Measurements from ENCODE around the gene NEK6. TPM values are rescaled to one million over a fixed set of nuclear protein-coding genes. Genes with fewer than 3 reads are reported as not detected.

NEK6 gene
- total RNA-seq, 1 experiment from 2014 or later: 66.6 TPM

DNA sequence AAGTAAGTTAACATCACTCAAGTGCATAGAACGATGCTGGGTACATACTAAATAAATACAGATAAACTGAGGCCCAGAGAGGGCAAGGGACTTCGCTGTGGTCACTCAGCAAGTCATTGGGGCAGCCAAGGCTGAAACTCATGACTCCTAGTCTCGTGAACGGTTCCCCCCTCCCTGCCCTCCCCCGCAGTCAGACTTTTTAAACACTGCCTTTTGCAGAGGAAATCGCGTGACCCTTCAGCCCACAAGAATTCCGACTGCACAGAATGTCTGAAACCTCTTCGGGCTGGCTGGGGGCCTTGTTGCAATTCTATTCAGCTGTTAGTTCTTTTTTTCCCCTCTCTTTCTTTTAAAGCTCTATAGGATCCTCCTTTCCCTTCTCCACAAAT, 28.1 kb downstream of the NEK6 start:
- BruUV-seq (replicated peaks): no TSS peak
- H3K4me1 Mint-ChIP-seq (ENCODE audit: low read depth, unreplicated experiment): peaks cover 8% of the 10 kb centered on the region
- DNase-seq: no peak
- H3K4me3 ChIP-seq (ENCODE audit: low read depth, low read length): no peak overlapping the region
- H3K4me3 Mint-ChIP-seq (ENCODE audit: unreplicated experiment): no peak overlapping the region
- H3K36me3 ChIP-seq (ENCODE audit: control insufficient read depth, insufficient read depth, low read length): peaks cover 1% of the 10 kb centered on the region; the same call in 1 of the 2 replicates
- POLR2A ChIA-PET: no interaction called here
- H3K27me3 ChIP-seq (replicated peaks; ENCODE audit: control insufficient read depth, insufficient read depth, low read length): no peaks in the 10 kb centered on the region
- H3K9me3 ChIP-seq: no peaks in the 10 kb centered on the region
- H3K27me3 Mint-ChIP-seq (ENCODE audit: insufficient read depth, unreplicated experiment): no peaks in the 10 kb centered on the region
- H3K9me3 Mint-ChIP-seq (ENCODE audit: unreplicated experiment): no peaks in the 10 kb centered on the region
- H3K36me3 Mint-ChIP-seq (ENCODE audit: insufficient read depth, unreplicated experiment): peaks cover 17% of the 10 kb centered on the region
- CTCF ChIA-PET: interaction anchor here (0.7 kb wide), 1 partner anchor 251 kb away, joined by 8 read pairs; no protein-coding TSS in a partner anchor
- TF ChIP-seq, protein P1, sequence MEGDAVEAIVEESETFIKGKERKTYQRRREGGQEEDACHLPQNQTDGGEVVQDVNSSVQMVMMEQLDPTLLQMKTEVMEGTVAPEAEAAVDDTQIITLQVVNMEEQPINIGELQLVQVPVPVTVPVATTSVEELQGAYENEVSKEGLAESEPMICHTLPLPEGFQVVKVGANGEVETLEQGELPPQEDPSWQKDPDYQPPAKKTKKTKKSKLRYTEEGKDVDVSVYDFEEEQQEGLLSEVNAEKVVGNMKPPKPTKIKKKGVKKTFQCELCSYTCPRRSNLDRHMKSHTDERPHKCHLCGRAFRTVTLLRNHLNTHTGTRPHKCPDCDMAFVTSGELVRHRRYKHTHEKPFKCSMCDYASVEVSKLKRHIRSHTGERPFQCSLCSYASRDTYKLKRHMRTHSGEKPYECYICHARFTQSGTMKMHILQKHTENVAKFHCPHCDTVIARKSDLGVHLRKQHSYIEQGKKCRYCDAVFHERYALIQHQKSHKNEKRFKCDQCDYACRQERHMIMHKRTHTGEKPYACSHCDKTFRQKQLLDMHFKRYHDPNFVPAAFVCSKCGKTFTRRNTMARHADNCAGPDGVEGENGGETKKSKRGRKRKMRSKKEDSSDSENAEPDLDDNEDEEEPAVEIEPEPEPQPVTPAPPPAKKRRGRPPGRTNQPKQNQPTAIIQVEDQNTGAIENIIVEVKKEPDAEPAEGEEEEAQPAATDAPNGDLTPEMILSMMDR (IDR thresholded peaks at IDR 0.05; ENCODE audit: insufficient read depth in 1 of 2, low read depth in 1 of 2, low read length in 1 of 2, severe bottlenecking in 1 of 2, unreplicated experiment in 1 of 2): no peak
- H3K4me1 ChIP-seq: peaks cover 12% of the 10 kb centered on the region; the same call in 1 of the 2 replicates
- intact Hi-C loops (cut with micrococcal nuclease; ENCODE audit: unreplicated experiment): no loop called here
- H3K27ac Mint-ChIP-seq (ENCODE audit: unreplicated experiment): no peak overlapping the region

DNA sequence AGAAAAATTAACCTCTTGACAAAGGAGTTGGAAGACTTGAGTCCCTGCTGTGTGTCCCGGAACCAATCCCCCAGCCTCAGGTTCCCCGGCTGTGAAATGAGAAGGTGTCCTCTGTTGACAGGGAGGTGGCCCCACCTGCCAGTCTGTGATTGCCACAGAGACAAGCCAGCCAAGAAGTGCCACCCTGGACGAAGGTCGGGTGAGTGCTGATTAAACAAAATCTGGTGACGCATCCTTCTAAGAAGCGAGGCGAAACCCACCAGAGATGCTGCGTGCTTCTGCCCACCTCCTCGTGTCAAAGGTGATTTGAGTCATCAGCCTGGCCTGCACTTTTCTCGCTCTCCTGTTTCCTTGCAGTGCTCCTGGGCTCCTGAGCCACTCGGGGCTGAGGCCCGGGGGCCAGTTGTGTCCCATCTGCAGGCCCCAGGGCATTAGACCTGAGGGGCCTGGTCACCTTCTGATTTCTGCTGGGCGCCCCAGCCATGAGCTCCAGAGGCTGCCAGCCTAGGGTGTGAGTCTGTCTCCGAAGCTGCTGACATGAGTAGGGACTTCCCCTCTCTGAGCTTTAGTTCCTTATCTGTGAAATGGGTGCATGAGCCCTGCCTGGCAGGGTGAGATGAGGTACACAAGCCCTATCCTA, 28.7 kb downstream of the NEK6 start:
- TF ChIP-seq, protein P1 (IDR thresholded peaks at IDR 0.05; ENCODE audit: insufficient read depth in 1 of 2, low read depth in 1 of 2, low read length in 1 of 2, severe bottlenecking in 1 of 2, unreplicated experiment in 1 of 2): no peak
- H3K27ac Mint-ChIP-seq (ENCODE audit: unreplicated experiment): peak overlapping the region; percentile 42
- peaks cover 8% of the 10 kb centered on the region for H3K4me1 Mint-ChIP-seq (ENCODE audit: low read depth, unreplicated experiment)
- CTCF ChIA-PET: interaction anchor here (0.7 kb wide), 1 partner anchor 250 kb away, joined by 8 read pairs; no protein-coding TSS in a partner anchor
- BruUV-seq (replicated peaks): no TSS peak
- H3K36me3 ChIP-seq (ENCODE audit: control insufficient read depth, insufficient read depth, low read length): peaks cover 1% of the 10 kb centered on the region; the same call in 1 of the 2 replicates
- H3K9me3 Mint-ChIP-seq (ENCODE audit: unreplicated experiment): no peaks in the 10 kb centered on the region
- H3K27me3 ChIP-seq (replicated peaks; ENCODE audit: control insufficient read depth, insufficient read depth, low read length): no peaks in the 10 kb centered on the region
- peaks cover 12% of the 10 kb centered on the region; the same call in 1 of the 2 replicates for H3K4me1 ChIP-seq
- intact Hi-C loops (cut with micrococcal nuclease; ENCODE audit: unreplicated experiment): no loop called here
- no peak overlapping the region for H3K4me3 ChIP-seq (ENCODE audit: low read depth, low read length)
- H3K36me3 Mint-ChIP-seq (ENCODE audit: insufficient read depth, unreplicated experiment): peaks cover 17% of the 10 kb centered on the region
- H3K27me3 Mint-ChIP-seq (ENCODE audit: insufficient read depth, unreplicated experiment): no peaks in the 10 kb centered on the region
- DNase-seq: no peak
- H3K9me3 ChIP-seq: no peaks in the 10 kb centered on the region
- no peak overlapping the region for H3K4me3 Mint-ChIP-seq (ENCODE audit: unreplicated experiment)
- POLR2A ChIA-PET: no interaction called here

DNA sequence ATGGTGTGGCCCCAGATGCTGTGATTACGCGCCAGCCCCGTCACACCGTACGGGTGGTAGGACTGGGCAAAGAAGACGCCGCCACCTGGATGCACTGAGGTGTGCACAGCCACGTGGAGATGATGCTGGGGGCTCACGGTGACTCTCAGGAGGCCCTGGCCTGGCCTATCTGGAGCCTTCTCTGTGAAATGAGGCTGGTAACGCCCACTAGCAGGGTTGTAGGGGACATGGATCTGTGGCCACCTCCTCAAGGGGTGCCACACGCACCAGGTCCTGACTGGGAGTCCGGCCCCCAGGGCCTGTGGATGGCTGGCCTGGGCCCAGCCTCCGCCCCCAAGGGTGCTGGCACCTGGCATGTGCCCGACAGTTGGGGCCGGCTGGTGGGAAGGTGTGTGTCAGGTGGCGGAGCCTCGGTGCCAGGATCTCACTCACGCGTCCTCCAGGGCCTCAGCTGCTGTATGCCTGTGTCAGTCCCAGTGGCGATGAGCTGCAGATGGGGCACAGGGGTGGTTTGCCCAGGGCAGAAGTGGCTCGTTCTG, 32.4 kb downstream of the NEK6 start:
- H3K4me1 ChIP-seq: no peaks in the 10 kb centered on the region
- DNase-seq: no peak
- no peaks in the 10 kb centered on the region for H3K27me3 Mint-ChIP-seq (ENCODE audit: insufficient read depth, unreplicated experiment)
- H3K4me1 Mint-ChIP-seq (ENCODE audit: low read depth, unreplicated experiment): peaks cover 8% of the 10 kb centered on the region
- no peak overlapping the region for H3K27ac Mint-ChIP-seq (ENCODE audit: unreplicated experiment)
- no peak overlapping the region for H3K4me3 ChIP-seq (ENCODE audit: low read depth, low read length)
- peaks cover 1% of the 10 kb centered on the region; the same call in 1 of the 2 replicates for H3K36me3 ChIP-seq (ENCODE audit: control insufficient read depth, insufficient read depth, low read length)
- no peaks in the 10 kb centered on the region for H3K27me3 ChIP-seq (replicated peaks; ENCODE audit: control insufficient read depth, insufficient read depth, low read length)
- ChIA-PET POLR2A (no interaction called here), CTCF (no interaction called here)
- H3K9me3 ChIP-seq: no peaks in the 10 kb centered on the region
- TF ChIP-seq, protein P1 (IDR thresholded peaks at IDR 0.05; ENCODE audit: insufficient read depth in 1 of 2, low read depth in 1 of 2, low read length in 1 of 2, severe bottlenecking in 1 of 2, unreplicated experiment in 1 of 2): no peak
- H3K4me3 Mint-ChIP-seq (ENCODE audit: unreplicated experiment): no peak overlapping the region
- intact Hi-C loops (cut with micrococcal nuclease; ENCODE audit: unreplicated experiment): no loop called here
- no peaks in the 10 kb centered on the region for H3K9me3 Mint-ChIP-seq (ENCODE audit: unreplicated experiment)
- no TSS peak for BruUV-seq (replicated peaks)
- peaks cover 26% of the 10 kb centered on the region for H3K36me3 Mint-ChIP-seq (ENCODE audit: insufficient read depth, unreplicated experiment)

Data from Caco-2 (cell line).